K562 (cell line): Measurements from ENCODE around the gene PA2G4. TPM values are rescaled to one million over a fixed set of nuclear protein-coding genes. Genes with fewer than 3 reads are reported as not detected.

Experiments used
- BACH1 ChIP-seq: fragments of 200-800 bp; sonication (Bioruptor generic); IDR thresholded peaks from 2 replicates; pipeline ENCODE4 v1.6.1; 2016; ENCODE audit warnings: missing genetic modification characterization, missing compliant biosample characterization
- ETV1 ChIP-seq: fragments of 450-650 bp; conservative IDR thresholded peaks from 2 replicates; pipeline ENCODE4 v1.6.1; 2016; ENCODE audit warnings: missing genetic modification characterization, control low read depth, low read depth, missing compliant biosample characterization
- FOXK1 ChIP-seq: sonication (generic); formaldehyde crosslinking; IDR thresholded peaks from 2 replicates; pipeline ENCODE4 v1.8.0; 2022; ENCODE audit warnings: missing genetic modification reagents, mild to moderate bottlenecking, borderline replicate concordance
- ILF3 ChIP-seq: fragments of 450-650 bp; IDR thresholded peaks from 2 replicates; pipeline ENCODE4 v1.6.1; 2018; ENCODE audit warnings: antibody characterized with exemption, mild to moderate bottlenecking, moderate library complexity, borderline replicate concordance
- KDM1A ChIP-seq, 2 experiments: fragments of 450-650 bp; IDR thresholded peaks; 2 replicates each; pipeline ENCODE4 v1.6.1; 2016; ENCODE audit warnings: mild to moderate bottlenecking in 2 of 2
- MYC ChIP-seq, 2 experiments: fragments of 250-450 bp in 1 of 2; sonication (Bioruptor Pico) in 1 of 2; IDR thresholded peaks; 2 replicates each; pipeline versions ENCODE4 v1.5.1 to v1.6.1; 2012 to 2021; ENCODE audit warnings: low read depth in 2 of 2, borderline replicate concordance in 1 of 2, improper control_type of control experiment in 1 of 2, low read length in 1 of 2, mild to moderate bottlenecking in 1 of 2, moderate library complexity in 1 of 2
- NCOA1 ChIP-seq: fragments of 450-650 bp; IDR thresholded peaks from 2 replicates; pipeline ENCODE4 v1.6.1; 2016; ENCODE audit warnings: low read depth
- NR2C1 ChIP-seq, 2 experiments: fragments of 450-650 bp; IDR thresholded peaks; 2 replicates each; pipeline ENCODE4 v1.6.1; 2017; ENCODE audit warnings: mild to moderate bottlenecking in 2 of 2, antibody characterized with exemption in 1 of 2, inconsistent platforms in 1 of 2, missing compliant biosample characterization in 1 of 2, missing genetic modification characterization in 1 of 2
- POLR2AphosphoS5 ChIP-seq: IDR thresholded peaks from 2 replicates; pipeline ENCODE4 v1.6.1; 2011; ENCODE audit warnings: mild to moderate bottlenecking, low read depth, low read length, moderate library complexity; ENCODE audit not compliant: control insufficient read depth, insufficient read depth
- POLR2H ChIP-seq: IDR thresholded peaks from 2 replicates; pipeline ENCODE4 v1.6.1; 2016; ENCODE audit warnings: missing genetic modification characterization, low read depth, mild to moderate bottlenecking, control low read depth, missing compliant biosample characterization, moderate library complexity
- SMAD3 ChIP-seq: fragments of 450-650 bp; formaldehyde crosslinking; conservative IDR thresholded peaks from 2 replicates; pipeline ENCODE4 v1.4.0; 2020; ENCODE audit warnings: mild to moderate bottlenecking
- SMAD4 ChIP-seq: fragments of 250-450 bp; sonication (Bioruptor Pico); conservative IDR thresholded peaks from 2 replicates; pipeline ENCODE4 v1.8.0; 2021; ENCODE audit warnings: inconsistent platforms, mild to moderate bottlenecking, moderate library complexity
- SMARCE1 ChIP-seq: fragments of 450-650 bp; IDR thresholded peaks from 2 replicates; pipeline ENCODE4 v1.7.1; 2016; ENCODE audit warnings: mild to moderate bottlenecking
- TCF3 ChIP-seq: sonication (generic); formaldehyde crosslinking; IDR thresholded peaks from 2 replicates; pipeline ENCODE4 v1.4.0; 2020; ENCODE audit warnings: mild to moderate bottlenecking, missing genetic modification reagents
- TEAD1 ChIP-seq, 2 experiments: fragments of 450-650 bp in 1 of 2; sonication (generic) in 1 of 2; formaldehyde crosslinking; IDR thresholded peaks; 2 replicates each; pipeline versions ENCODE4 v1.4.0 to v1.8.0; 2020 to 2022; ENCODE audit warnings: mild to moderate bottlenecking in 2 of 2, missing genetic modification reagents in 1 of 2
- ZNF175 ChIP-seq: fragments of 200-800 bp; sonication (Bioruptor generic); IDR thresholded peaks from 2 replicates; pipeline ENCODE4 v1.6.1; 2016; ENCODE audit warnings: low read depth, mild to moderate bottlenecking, missing genetic modification characterization, missing compliant biosample characterization
- ZSCAN32 ChIP-seq: fragments of 450-650 bp; formaldehyde crosslinking; IDR thresholded peaks from 2 replicates; pipeline ENCODE4 v1.4.0; 2020; ENCODE audit warnings: mild to moderate bottlenecking, moderate library complexity
- polyA plus RNA-seq, 8 experiments: library from polyadenylated mRNA; depleted of rRNA in 4 of 8; stranded (reverse) in 5 of 8; unstranded in 3 of 8; fragments of >200 nt; fragmentation: Nextera tagmentation in 2 of 8; fragmentation: Illumina TruSeq in 1 of 8; extraction: Ambion mirVana in 2 of 8; extraction: Trizol in 1 of 8; gene quantifications; 2 replicates each; pipeline versions ENCODE4 v1.2.1 to v1.2.3, GENCODE V29; 2011 to 2014; ENCODE audit warnings: inconsistent platforms in 1 of 8, missing spikeins in 1 of 8
- total RNA-seq, 7 experiments: library from RNA; depleted of rRNA in 6 of 7; stranded (reverse); fragments of >200 nt in 6 of 7; fragmentation: Illumina TruSeq in 2 of 7; extraction: Trizol in 2 of 7; gene quantifications; 2 replicates each; pipeline versions ENCODE4 v1.2.1 to v1.2.3, GENCODE V29; 2011 to 2021; ENCODE audit warnings: low replicate concordance in 1 of 7
- TF ChIP-seq, protein P1 (sequence below): fragments of 450-650 bp; formaldehyde crosslinking; IDR thresholded peaks from 2 replicates; pipeline ENCODE4 v1.4.0; 2020; ENCODE audit warnings: mild to moderate bottlenecking, mixed read lengths
- TF ChIP-seq, protein P2 (sequence below): sonication (generic); formaldehyde crosslinking; IDR thresholded peaks from 2 replicates; pipeline ENCODE4 v1.4.0; 2020; ENCODE audit warnings: mild to moderate bottlenecking, missing genetic modification reagents
- TF ChIP-seq, protein P3 (sequence below), 2 experiments: fragments of 450-650 bp; IDR thresholded peaks; 2 replicates each; pipeline ENCODE4 v1.6.1; 2016
- TF ChIP-seq, protein P4 (sequence below): sonication (generic); formaldehyde crosslinking; IDR thresholded peaks from 2 replicates; pipeline ENCODE4 v1.9.0; 2022; ENCODE audit warnings: mild to moderate bottlenecking, missing genetic modification reagents

The PA2G4 gene
- total and polyA plus RNA-seq, 9 of the 15 experiments (the other 6 are each of a cell fraction or from before 2014, with no cell fraction given): 230 to 925 (median 638) TPM

DNA sequence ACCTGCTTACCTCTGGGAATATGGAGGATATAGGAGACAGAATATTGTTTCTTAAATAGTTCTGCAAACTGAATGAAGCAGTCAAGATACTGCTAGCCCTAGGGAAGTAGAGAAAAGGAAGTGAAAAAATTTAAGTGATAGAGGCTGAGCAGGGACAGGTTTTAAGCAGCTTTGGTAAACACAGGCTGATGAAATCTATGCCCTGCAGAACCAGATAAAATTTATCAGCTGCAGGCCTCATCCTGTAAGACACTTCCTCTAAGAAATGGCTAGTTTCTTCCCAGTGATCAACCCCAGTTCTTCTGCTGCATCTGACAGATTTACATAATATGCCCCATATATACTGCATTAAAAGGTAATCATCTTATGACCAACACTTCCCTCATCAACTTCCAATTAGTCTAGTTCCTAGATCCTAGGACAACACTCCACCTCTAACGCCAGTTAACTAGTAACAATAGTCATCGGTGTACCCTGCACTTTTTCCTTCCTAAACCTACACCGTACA lies 22.4 kb downstream of the PA2G4 start (continued):
- TF ChIP-seq ILF3: 0 out of 2 replicates have a peak, but pooled peaks have one; percentile 82
- TF ChIP-seq, protein P1, sequence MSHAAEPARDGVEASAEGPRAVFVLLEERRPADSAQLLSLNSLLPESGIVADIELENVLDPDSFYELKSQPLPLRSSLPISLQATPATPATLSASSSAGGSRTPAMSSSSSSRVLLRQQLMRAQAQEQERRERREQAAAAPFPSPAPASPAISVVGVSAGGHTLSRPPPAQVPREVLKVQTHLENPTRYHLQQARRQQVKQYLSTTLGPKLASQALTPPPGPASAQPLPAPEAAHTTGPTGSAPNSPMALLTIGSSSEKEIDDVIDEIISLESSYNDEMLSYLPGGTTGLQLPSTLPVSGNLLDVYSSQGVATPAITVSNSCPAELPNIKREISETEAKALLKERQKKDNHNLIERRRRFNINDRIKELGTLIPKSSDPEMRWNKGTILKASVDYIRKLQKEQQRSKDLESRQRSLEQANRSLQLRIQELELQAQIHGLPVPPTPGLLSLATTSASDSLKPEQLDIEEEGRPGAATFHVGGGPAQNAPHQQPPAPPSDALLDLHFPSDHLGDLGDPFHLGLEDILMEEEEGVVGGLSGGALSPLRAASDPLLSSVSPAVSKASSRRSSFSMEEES (CRISPR knock-in tag): no peak
- peak; percentile 64; the same call in 1 of the 2 replicates for TF ChIP-seq SMAD4 (CRISPR knock-in tag)
- TF ChIP-seq NR2C1 (IDR thresholded peaks at IDR 0.05): no peak
- peak; percentile 13; the same call in 1 of the 2 replicates for TF ChIP-seq NR2C1 (tag; IDR thresholded peaks at IDR 0.05)
- TF ChIP-seq TEAD1 (CRISPR knock-in tag; IDR thresholded peaks at IDR 0.05): peak in 1 of 2 experiments; percentile 55; a peak in 1 of 4 replicates
- TF ChIP-seq NCOA1: peak; percentile 80; the same call in 1 of the 2 replicates
- peak; percentile 62; the same call in 1 of the 2 replicates for TF ChIP-seq POLR2AphosphoS5
- TF ChIP-seq MYC (IDR thresholded peaks at IDR 0.05; ENCODE audit: low read depth, low read length): 0 out of 2 replicates have a peak, but pooled peaks have one; percentile 27
- no peak for TF ChIP-seq MYC (CRISPR knock-in tag; IDR thresholded peaks at IDR 0.05; ENCODE audit: borderline replicate concordance, low read depth)
- peak; percentile 98 for TF ChIP-seq SMARCE1
- TF ChIP-seq ETV1 (tag): peak; percentile 79
- TF ChIP-seq TCF3: peak; percentile 94
- peak; percentile 71; the same call in 1 of the 2 replicates for TF ChIP-seq SMAD3
- TF ChIP-seq BACH1 (tag): 0 out of 2 replicates have a peak, but pooled peaks have one; percentile 8
- TF ChIP-seq, protein P2, sequence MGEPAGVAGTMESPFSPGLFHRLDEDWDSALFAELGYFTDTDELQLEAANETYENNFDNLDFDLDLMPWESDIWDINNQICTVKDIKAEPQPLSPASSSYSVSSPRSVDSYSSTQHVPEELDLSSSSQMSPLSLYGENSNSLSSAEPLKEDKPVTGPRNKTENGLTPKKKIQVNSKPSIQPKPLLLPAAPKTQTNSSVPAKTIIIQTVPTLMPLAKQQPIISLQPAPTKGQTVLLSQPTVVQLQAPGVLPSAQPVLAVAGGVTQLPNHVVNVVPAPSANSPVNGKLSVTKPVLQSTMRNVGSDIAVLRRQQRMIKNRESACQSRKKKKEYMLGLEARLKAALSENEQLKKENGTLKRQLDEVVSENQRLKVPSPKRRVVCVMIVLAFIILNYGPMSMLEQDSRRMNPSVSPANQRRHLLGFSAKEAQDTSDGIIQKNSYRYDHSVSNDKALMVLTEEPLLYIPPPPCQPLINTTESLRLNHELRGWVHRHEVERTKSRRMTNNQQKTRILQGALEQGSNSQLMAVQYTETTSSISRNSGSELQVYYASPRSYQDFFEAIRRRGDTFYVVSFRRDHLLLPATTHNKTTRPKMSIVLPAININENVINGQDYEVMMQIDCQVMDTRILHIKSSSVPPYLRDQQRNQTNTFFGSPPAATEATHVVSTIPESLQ (CRISPR knock-in tag): 0 out of 2 replicates have a peak, but pooled peaks have one; percentile 50
- peak; percentile 75 for TF ChIP-seq POLR2H (tag)
- TF ChIP-seq ZSCAN32 (CRISPR knock-in tag): peak; percentile 37; the same call in 1 of the 2 replicates
- TF ChIP-seq, protein P3, sequence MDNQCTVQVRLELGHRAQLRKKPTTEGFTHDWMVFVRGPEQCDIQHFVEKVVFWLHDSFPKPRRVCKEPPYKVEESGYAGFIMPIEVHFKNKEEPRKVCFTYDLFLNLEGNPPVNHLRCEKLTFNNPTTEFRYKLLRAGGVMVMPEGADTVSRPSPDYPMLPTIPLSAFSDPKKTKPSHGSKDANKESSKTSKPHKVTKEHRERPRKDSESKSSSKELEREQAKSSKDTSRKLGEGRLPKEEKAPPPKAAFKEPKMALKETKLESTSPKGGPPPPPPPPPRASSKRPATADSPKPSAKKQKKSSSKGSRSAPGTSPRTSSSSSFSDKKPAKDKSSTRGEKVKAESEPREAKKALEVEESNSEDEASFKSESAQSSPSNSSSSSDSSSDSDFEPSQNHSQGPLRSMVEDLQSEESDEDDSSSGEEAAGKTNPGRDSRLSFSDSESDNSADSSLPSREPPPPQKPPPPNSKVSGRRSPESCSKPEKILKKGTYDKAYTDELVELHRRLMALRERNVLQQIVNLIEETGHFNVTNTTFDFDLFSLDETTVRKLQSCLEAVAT (IDR thresholded peaks at IDR 0.05): peak in 1 of 2 experiments; percentile 62; a peak in 2 of 4 replicates
- TF ChIP-seq KDM1A (IDR thresholded peaks at IDR 0.05): peak in 1 of 2 experiments; percentile 49; a peak in 2 of 4 replicates
- no peak for TF ChIP-seq FOXK1 (CRISPR knock-in tag)
- TF ChIP-seq ZNF175 (CRISPR knock-in tag): 0 out of 2 replicates have a peak, but pooled peaks have one; percentile 68
- TF ChIP-seq, protein P4, sequence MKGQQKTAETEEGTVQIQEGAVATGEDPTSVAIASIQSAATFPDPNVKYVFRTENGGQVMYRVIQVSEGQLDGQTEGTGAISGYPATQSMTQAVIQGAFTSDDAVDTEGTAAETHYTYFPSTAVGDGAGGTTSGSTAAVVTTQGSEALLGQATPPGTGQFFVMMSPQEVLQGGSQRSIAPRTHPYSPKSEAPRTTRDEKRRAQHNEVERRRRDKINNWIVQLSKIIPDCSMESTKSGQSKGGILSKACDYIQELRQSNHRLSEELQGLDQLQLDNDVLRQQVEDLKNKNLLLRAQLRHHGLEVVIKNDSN (CRISPR knock-in tag): no peak
